Neuron (in vitro differentiated cells): ENCODE results near the gene RAPGEF1.

ENCODE experiments used
- H2AFZ ChIP-seq: one replicate; pipeline ENCODE4 v1.6.1; 2013; ENCODE audit warnings: low read depth, mild to moderate bottlenecking, inconsistent platforms, low read length, moderate library complexity
- H3K27me3 ChIP-seq: one replicate; pipeline ENCODE4 v1.6.1; 2013; ENCODE audit warnings: low read length; ENCODE audit not compliant: insufficient read depth
- H3K36me3 ChIP-seq: one replicate; pipeline ENCODE4 v1.6.1; 2013; ENCODE audit warnings: low read length; ENCODE audit not compliant: insufficient read depth
- H3K4me1 ChIP-seq: one replicate; pipeline ENCODE4 v1.6.1; 2013; ENCODE audit warnings: low read length; ENCODE audit not compliant: insufficient read depth
- H3K4me3 ChIP-seq: 2 replicates; pipeline ENCODE4 v1.5.1; 2013; ENCODE audit warnings: mild to moderate bottlenecking, low read length, moderate library complexity
- H3K9me3 ChIP-seq: one replicate; pipeline ENCODE4 v1.6.1; 2013; ENCODE audit warnings: low read length

RAPGEF1 gene

DNA sequence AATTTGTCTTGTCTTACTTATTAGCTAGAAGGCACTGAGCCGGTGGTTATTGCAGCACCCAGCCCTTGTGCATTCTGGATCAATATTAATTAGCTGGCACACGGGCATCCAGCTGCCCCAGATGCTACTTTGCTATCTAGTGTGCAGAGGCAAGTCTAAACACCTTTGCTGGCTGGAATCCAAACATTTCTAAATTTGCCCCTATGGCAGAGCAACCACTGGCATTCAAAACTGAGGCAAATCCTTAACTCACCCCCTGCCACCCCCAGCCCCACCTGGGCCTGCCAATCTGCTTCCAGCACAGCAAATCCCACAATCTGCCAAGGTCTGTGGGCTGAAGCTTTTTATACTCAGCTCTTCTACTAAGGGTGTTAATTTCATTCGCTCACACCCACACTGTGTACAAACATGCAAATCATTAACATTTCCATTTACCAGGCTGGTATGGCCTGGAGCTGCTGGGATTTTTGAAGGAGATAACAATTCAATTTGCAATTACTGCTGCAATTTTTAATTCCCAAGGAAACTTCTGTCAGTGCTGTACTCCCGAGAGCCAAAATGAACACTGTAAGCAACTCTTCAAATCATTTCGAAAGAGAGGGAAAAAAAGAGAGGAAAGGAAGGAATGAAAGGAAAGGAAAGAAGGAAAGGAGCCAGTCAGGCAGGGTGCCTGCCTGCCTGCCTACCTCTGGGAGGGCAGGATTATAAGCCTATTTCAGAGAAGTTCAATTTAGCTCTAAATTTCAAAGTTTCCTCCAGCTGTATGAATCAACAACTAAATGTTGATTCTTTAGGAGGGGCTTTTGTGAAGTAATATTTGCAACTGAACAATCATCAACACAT, 35.5 kb downstream of the RAPGEF1 start:
- H3K4me1 ChIP-seq = peaks cover 21% of the 10 kb centered on the region
- H3K4me3 ChIP-seq = no peak overlapping the region
- no peak overlapping the region for H2AFZ ChIP-seq
- no peaks in the 10 kb centered on the region for H3K36me3 ChIP-seq
- H3K27me3 ChIP-seq = no peaks in the 10 kb centered on the region
- H3K9me3 ChIP-seq = no peaks in the 10 kb centered on the region

DNA sequence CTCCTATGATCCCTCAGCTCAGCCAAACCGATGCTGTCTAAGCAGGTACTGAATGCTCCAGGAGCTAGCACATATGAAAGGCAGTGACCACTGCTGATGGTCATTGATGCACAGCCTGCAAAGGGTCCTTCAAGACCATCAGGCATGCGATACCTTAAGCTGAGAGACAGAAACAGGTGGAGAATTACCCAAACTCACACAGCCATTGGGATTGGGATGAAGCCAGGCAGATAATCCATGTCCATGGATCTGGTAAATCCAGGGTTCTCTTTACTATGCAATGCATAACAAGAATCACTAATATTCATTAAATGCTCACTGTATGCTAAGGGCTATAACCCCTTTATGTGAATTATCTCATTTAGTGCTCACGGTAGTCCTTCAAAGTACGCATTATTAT, 36.2 kb downstream of the RAPGEF1 start:
- no peak overlapping the region for H3K4me3 ChIP-seq
- H3K27me3 ChIP-seq = no peaks in the 10 kb centered on the region
- peaks cover 21% of the 10 kb centered on the region for H3K4me1 ChIP-seq
- no peaks in the 10 kb centered on the region for H3K9me3 ChIP-seq
- no peaks in the 10 kb centered on the region for H3K36me3 ChIP-seq
- no peak overlapping the region for H2AFZ ChIP-seq

DNA sequence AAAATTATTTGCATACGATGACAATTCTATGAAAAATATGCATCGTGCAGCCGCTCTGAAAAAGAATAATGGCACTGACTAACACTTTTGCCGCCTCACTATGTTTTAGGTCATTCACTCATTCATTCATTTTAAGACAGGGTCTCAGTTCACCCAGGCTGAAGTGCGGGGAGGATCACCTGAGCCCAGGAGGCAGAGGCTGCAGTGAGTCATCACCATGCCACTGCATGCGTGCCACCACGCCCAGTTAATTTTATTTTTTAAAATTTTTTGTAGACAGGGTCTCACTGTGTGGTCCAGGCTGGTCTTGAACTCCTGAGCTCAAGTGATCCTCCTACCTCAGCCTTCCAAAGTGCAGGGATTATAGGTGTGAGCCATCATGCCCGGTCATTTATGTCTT, 37.0 kb downstream of the RAPGEF1 start:
- Histone ChIP-seq H3K4me1 (peaks cover 16% of the 10 kb centered on the region), H3K9me3 (no peaks in the 10 kb centered on the region), H3K27me3 (no peaks in the 10 kb centered on the region), H3K36me3 (no peaks in the 10 kb centered on the region), H2AFZ (no peak overlapping the region), H3K4me3 (no peak overlapping the region)

DNA sequence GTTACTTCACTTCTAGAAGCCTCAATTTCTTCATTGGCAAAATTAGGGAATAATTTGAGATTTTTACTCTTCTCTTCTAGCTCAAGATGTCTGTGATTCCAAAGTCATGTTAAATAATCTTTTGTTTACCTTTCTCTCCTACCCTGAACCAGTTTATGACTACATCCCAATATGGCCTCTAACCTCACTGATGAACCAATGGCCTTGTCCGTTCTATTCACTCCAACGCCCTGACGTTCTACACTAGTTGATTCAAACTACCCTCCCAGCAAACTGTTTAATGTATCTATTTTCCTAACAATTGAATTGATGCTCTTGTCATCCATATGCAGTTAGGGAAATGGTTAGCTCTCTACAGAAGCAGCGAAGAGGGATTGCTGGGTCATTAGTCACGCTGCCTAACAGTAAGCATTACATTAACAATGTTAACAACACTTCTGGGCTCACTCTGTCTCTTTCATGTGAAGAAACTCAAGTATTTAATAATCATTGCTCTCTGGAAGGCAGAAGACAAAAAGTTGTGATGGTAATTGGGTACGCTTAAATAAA, 38.0 kb downstream of the RAPGEF1 start:
- Histone ChIP-seq H3K4me3 (no peak overlapping the region), H2AFZ (no peak overlapping the region), H3K36me3 (no peaks in the 10 kb centered on the region), H3K27me3 (no peaks in the 10 kb centered on the region), H3K9me3 (no peaks in the 10 kb centered on the region), H3K4me1 (peaks cover 22% of the 10 kb centered on the region)

DNA sequence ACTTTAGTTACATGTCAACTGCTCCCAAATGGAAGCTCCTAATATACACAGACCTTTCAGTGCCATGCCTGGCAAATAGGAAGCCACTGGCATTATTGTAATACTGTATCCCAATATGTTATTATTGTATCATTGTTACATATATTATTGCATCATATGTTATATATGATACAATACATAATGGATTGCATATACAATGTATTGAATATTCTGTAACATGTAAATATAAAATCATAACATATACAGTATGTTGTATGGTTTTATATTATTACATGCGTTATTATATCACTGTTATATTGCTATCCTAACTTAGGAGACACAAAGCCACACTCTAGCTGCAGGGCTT, 38.5 kb downstream of the RAPGEF1 start:
- H3K4me3 ChIP-seq = no peak overlapping the region
- H3K27me3 ChIP-seq = no peaks in the 10 kb centered on the region
- H3K4me1 ChIP-seq = peaks cover 22% of the 10 kb centered on the region
- H3K9me3 ChIP-seq = no peaks in the 10 kb centered on the region
- no peaks in the 10 kb centered on the region for H3K36me3 ChIP-seq
- no peak overlapping the region for H2AFZ ChIP-seq

DNA sequence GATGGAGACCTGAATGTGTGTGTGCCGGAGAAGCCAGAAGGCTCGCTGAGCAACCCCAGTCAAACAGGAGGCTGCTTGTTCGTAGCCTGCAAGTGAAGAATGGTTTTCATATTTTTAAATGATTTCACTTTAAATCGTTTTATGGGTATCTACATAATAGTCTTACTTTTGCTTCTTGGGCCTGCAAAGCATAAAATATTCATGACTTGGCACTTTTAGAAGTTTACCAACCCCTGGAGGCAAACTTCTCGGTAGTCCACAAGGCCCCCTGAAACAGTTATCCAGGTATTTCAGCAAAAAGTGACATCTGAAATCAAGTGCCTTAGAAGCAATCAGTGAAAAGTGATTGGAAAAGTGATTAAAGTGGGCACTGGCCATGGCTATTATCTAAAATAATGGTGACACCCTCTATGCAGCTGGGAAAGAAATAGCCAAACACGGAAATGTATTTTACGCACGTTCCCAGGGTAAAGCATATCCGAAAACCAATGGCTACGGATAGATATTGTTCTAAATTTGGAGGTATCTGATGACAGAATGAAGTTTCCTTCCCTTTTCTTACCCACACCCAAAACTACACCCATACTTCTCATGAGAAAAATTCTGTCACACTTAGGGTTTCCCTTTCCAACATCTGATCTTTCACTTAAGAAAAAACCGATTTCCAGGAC, 39.0 kb downstream of the RAPGEF1 start:
- Histone ChIP-seq H3K27me3 (no peaks in the 10 kb centered on the region), H3K9me3 (no peaks in the 10 kb centered on the region), H3K4me1 (peaks cover 25% of the 10 kb centered on the region), H3K36me3 (no peaks in the 10 kb centered on the region), H2AFZ (no peak overlapping the region), H3K4me3 (no peak overlapping the region)

DNA sequence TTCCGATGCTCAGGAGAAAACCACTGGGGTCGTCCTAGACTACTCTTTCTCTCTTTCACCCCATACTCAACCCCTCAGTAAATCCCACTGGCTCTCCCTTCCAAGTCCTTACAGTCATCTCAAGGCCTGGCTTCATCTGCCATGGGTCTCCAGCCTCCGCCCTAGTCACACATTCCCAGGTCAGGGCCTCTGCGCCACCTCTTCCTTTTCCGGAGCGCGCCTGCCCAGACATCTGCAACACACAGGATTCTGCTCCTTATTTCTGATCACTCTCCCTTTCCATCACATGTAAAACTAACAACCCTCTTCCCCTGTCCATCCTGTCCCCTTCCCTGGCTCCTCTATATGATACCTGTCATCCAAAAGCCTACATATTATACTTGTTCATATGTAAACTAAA, 39.8 kb downstream of the RAPGEF1 start:
- Histone ChIP-seq H2AFZ (no peak overlapping the region), H3K36me3 (no peaks in the 10 kb centered on the region), H3K27me3 (no peaks in the 10 kb centered on the region), H3K4me1 (peaks cover 30% of the 10 kb centered on the region), H3K4me3 (no peak overlapping the region), H3K9me3 (no peaks in the 10 kb centered on the region)

DNA sequence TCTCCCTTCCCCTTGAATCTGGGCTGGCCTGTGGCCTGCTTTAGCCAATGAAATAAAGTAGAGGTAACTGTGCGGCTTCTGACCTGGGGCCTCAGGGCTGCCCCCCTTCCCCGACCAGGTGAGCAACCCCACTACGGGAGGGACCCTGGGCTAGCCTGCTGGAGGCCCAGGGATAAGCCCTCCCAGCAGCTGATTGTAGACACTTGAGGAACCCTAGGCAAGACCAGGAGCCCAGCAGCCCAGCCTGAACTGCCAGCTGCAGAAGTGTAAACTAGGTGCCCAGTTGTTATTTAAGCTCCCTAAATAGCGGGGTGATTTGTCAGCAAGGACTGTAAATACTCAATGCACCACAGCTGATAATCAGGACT, 41.3 kb downstream of the RAPGEF1 start:
- no peak overlapping the region for H2AFZ ChIP-seq
- H3K27me3 ChIP-seq = no peaks in the 10 kb centered on the region
- no peak overlapping the region for H3K4me3 ChIP-seq
- H3K36me3 ChIP-seq = no peaks in the 10 kb centered on the region
- H3K4me1 ChIP-seq = peaks cover 29% of the 10 kb centered on the region
- H3K9me3 ChIP-seq = no peaks in the 10 kb centered on the region

DNA sequence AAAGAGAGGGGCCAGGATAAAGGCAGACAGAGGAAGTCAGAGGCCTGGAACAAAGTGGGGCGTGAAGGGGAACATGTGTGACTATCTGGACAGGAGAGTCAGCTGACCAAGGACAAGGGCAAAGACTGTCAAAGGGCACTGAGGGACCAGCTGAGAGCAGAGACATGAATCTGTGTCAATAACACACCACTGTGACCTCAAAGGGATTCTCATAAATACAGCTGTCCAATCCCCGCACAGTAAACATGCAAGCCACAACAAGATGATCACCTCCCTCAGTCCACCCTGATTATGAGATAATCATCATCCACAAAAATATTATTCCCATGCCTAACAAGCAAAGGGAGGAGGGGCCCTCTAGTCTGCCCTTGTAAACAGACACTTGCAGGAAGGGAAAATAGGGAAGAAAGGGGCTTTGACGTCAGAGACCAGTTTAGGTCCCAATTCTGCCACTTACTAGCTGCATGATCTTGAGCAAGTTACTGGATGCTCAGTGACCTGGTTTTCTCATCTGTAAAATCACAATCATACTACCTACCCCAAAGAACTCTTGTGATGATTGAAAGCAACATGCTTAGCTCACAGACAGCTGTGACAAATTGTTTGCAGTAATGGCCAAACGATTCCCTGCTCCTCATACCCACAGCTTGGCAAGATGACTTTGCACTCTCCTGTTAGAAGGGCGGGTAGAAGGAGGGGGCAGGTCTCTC, 41.8 kb downstream of the RAPGEF1 start:
- Histone ChIP-seq H3K27me3 (no peaks in the 10 kb centered on the region), H3K9me3 (no peaks in the 10 kb centered on the region), H2AFZ (no peak overlapping the region), H3K4me1 (peaks cover 32% of the 10 kb centered on the region), H3K4me3 (no peak overlapping the region), H3K36me3 (no peaks in the 10 kb centered on the region)

DNA sequence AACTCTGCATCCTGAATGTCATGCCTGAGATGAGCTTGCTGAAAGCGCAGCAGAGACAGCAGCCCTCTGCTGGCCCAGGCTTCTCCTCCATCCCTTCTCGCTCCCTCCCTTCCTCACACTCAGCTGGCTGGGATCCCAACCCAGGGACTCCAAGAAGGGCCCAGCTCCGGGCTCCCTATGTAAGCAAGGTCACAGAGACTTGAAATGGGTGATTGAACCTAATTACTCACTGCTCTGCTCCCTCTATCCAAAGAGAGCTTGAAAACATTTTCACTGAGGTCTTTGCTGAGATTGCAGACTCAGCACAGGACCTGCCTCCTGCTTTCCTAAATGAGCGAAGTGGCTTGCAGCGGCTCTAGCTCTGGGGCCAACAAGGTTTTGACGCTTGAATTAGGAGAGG, 42.8 kb downstream of the RAPGEF1 start:
- no peaks in the 10 kb centered on the region for H3K9me3 ChIP-seq
- no peak overlapping the region for H2AFZ ChIP-seq
- H3K4me3 ChIP-seq = no peak overlapping the region
- H3K36me3 ChIP-seq = no peaks in the 10 kb centered on the region
- no peaks in the 10 kb centered on the region for H3K27me3 ChIP-seq
- H3K4me1 ChIP-seq = peaks cover 29% of the 10 kb centered on the region

DNA sequence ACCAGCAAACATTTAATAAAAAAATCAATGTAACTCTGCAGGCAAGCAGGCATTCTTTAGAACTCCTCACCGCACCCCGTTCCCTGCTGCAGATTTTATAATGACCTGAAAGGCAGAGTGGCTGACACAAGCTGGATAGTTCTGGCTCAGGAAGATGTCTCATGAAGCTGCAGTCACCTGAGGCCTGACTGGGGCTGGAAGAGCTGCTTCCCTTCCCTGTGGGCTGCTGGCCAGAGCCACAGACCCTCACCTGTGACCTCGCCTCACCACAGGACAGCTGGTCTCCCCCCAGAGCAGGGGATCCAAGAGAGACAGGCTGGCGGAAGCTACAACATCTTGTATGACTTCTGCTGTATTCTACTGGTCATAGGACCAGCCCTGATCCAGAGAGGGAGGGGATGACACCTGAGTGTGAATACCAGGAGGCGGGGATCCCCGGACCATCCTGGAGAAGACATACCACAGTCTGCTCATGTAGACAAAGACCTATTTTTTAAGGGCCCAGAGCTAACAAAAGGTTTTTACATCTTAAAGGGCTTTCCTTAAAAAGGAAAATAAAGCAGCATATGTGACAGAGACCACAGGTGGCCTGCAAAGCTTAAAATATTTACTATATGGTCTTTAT, 43.9 kb downstream of the RAPGEF1 start:
- Histone ChIP-seq H3K27me3 (no peaks in the 10 kb centered on the region), H3K4me3 (no peak overlapping the region), H3K4me1 (peaks cover 24% of the 10 kb centered on the region)

DNA sequence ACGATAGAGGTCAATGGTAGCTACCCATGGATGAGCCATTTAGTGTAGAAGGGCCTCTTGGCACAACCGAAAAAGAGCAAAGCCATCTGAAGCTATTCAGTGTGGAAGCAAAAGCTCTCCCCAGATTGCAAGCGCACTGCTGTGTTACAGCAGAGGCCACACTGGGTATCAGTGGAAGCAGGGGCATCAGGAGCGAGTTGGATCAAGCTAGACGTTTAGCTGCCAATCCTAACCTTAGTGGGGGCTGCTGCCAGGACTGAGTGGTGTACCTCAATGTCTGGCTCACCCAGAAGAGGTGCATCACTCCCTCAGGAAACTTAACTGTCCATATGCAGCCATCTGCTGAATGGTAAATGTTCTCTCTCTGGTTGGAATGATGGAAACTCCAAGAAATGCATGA, 44.5 kb downstream of the RAPGEF1 start:
- Histone ChIP-seq H3K4me3 (no peak overlapping the region), H3K9me3 (no peaks in the 10 kb centered on the region), H3K27me3 (no peaks in the 10 kb centered on the region), H2AFZ (no peak overlapping the region), H3K36me3 (no peaks in the 10 kb centered on the region), H3K4me1 (peaks cover 24% of the 10 kb centered on the region)

More for the DNA sequence above, 43.9 kb downstream of the RAPGEF1 start:
- H3K9me3 ChIP-seq = no peaks in the 10 kb centered on the region
- H3K36me3 ChIP-seq = no peaks in the 10 kb centered on the region
- no peak overlapping the region for H2AFZ ChIP-seq
